Measurements from ENCODE around the gene PRMT1. TPM values are rescaled to one million over a fixed set of nuclear protein-coding genes. Genes with fewer than 3 reads are reported as not detected.

The PRMT1 gene
- total and polyA plus RNA-seq, 4 donors, result 122 to 254 (median 127) TPM

DNA sequence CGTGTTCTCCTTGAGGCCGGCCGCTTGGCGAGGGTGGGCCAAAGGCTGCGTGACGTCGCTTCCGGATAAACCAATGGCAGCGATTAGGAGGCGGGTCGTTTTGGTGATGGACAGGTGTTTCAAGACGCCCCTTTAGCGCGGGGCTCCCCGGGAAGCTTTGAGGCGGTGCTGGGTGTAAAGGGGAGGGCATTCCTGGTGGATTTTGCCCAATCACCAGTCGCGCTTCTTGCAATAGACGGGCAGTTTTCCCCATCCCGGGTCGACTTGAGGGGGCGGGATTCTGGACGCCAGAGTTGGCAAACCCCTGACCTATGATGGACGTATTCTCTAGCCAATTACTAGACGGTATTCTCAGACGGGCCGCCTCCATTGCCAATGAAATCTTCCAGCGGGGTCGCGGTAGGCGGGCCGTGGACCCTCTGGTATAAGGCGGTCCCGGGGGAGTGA is 264 bp upstream of the PRMT1 start:
- H3K36me3 ChIP-seq (ENCODE audit: control insufficient read depth in 4 of 4, insufficient read depth in 4 of 4, low read length in 4 of 4), result peaks cover 0 to 10% (median 5%) of the 10 kb centered on the region in 4 donors
- H3K27ac ChIP-seq (ENCODE audit: low read depth in 1 of 2, low read length in 1 of 2), result peak overlapping the region; percentile 90 to 91
- peak; percentile 100 for DNase-seq
- peak overlapping the region; percentile 83 for H3K4me3 ChIP-seq
- 0% methylated on average over 34 of the region's 34 CpGs for WGBS, 2 donors
- H3K4me1 ChIP-seq (ENCODE audit: control insufficient read depth in 5 of 5, insufficient read depth in 5 of 5, low read length in 5 of 5), result peaks cover 9 to 36% (median 16%) of the 10 kb centered on the region in 5 donors
- peak overlapping the region in 1 of 2 donors; percentile 81 for H3K9ac ChIP-seq (ENCODE audit: insufficient read depth in 1 of 2, low read length in 2 of 2)
- H3K27me3 ChIP-seq (ENCODE audit: control insufficient read depth in 3 of 3, insufficient read depth in 3 of 3, low read length in 2 of 3), result no peaks in the 10 kb centered on the region
- H3K9me3 ChIP-seq (ENCODE audit: control insufficient read depth in 4 of 4, insufficient read depth in 3 of 4, low read length in 3 of 4), result no peaks in the 10 kb centered on the region
- TF ChIP-seq CTCF (IDR thresholded peaks at IDR 0.05; ENCODE audit: control extremely low read depth, extremely low read depth), result no peak
- ATAC-seq (ENCODE audit: insufficient read depth, low FRiP score), result peak; percentile 84

- DNase-seq, result peak; percentile 91 to 94 (median 93)
- Histone ChIP-seq H3K4me3 (peak overlapping the region; percentile 83), H3K27me3 (ENCODE audit: control insufficient read depth in 3 of 3, insufficient read depth in 3 of 3, low read length in 2 of 3) (no peaks in the 10 kb centered on the region), H3K27ac (ENCODE audit: low read depth in 1 of 2, low read length in 1 of 2) (peak overlapping the region; percentile 56 to 91), H3K9me3 (ENCODE audit: control insufficient read depth in 4 of 4, insufficient read depth in 3 of 4, low read length in 3 of 4) (no peaks in the 10 kb centered on the region), H3K9ac (ENCODE audit: insufficient read depth in 1 of 2, low read length in 2 of 2) (peak overlapping the region; percentile 44 to 84), H3K4me1 (ENCODE audit: control insufficient read depth in 5 of 5, insufficient read depth in 5 of 5, low read length in 5 of 5) (peaks cover 9 to 31% (median 16%) of the 10 kb centered on the region in 5 donors), H3K36me3 (ENCODE audit: control insufficient read depth in 4 of 4, insufficient read depth in 4 of 4, low read length in 4 of 4) (peaks cover 0 to 21% (median 13%) of the 10 kb centered on the region in 4 donors)
- peak; percentile 51 for TF ChIP-seq CTCF (IDR thresholded peaks at IDR 0.05; ENCODE audit: control extremely low read depth, extremely low read depth)
- 2 to 3% methylated on average over 21 of the region's 21 CpGs for WGBS, 2 donors
- no peak for ATAC-seq (ENCODE audit: insufficient read depth, low FRiP score)
Measured at GRCh38 chr19:49677901-49678674, 1.0 kb downstream of the PRMT1 start.

DNA sequence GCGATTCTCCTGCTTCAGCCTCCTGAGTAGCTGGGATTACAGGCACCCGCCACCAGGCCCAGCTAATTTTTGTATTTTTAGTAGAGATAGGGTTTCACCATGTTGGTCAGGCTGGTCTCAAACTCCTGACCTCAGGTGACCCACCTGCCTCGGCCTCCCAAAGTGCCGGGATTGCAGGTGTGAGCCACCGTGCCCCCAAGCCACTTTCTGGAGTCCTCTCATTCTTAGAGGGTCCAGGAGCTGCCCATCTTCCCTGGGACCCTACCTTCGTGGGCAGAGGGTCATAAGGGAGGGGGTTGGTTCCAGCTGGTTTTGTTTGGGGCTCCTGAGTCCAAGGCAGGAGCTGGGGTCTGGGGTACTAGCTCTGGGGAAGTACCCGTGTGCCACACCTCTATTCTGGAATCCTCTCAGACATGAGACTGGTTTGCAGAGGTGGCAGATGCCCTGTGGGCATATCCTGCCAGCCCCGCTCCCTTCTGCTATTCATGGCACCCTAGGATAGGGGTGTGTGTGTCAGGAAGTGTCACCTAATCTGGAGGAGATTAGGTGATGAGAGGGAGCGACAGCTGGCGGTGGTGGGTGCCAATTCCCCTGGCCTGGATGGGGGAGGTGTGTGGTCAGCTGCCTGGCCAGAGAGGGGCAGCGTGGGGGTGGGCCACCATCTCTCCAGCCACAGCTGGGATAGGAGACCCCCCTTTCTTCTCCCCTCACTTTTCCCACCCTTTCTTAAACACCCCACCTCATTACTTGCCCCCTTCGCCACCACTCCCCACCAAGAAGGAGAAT is 2.1 kb downstream of the PRMT1 start:
- no peak overlapping the region for H3K4me3 ChIP-seq

More for the DNA sequence above, 2.1 kb downstream of the PRMT1 start:
- H3K9ac ChIP-seq (ENCODE audit: insufficient read depth in 1 of 2, low read length in 2 of 2), result no peak overlapping the region
- peak; percentile 33 to 49 (median 37) for DNase-seq
- H3K27me3 ChIP-seq (ENCODE audit: control insufficient read depth in 3 of 3, insufficient read depth in 3 of 3, low read length in 2 of 3), result no peaks in the 10 kb centered on the region
- TF ChIP-seq CTCF (IDR thresholded peaks at IDR 0.05; ENCODE audit: control extremely low read depth, extremely low read depth), result no peak
- H3K9me3 ChIP-seq (ENCODE audit: control insufficient read depth in 4 of 4, insufficient read depth in 3 of 4, low read length in 3 of 4), result no peaks in the 10 kb centered on the region
- H3K36me3 ChIP-seq (ENCODE audit: control insufficient read depth in 4 of 4, insufficient read depth in 4 of 4, low read length in 4 of 4), result peaks cover 0 to 24% (median 19%) of the 10 kb centered on the region in 4 donors
- ATAC-seq (ENCODE audit: insufficient read depth, low FRiP score), result no peak
- 63 to 81% methylated on average over 12 of the region's 12 CpGs for WGBS, 2 donors
- peaks cover 9 to 31% (median 16%) of the 10 kb centered on the region in 5 donors for H3K4me1 ChIP-seq (ENCODE audit: control insufficient read depth in 5 of 5, insufficient read depth in 5 of 5, low read length in 5 of 5)
- H3K27ac ChIP-seq (ENCODE audit: low read depth in 1 of 2, low read length in 1 of 2), result peak overlapping the region in 1 of 2 donors; percentile 1
